NCI-H748 (cell line): ENCODE measurements around the gene GDF11.

Source experiments
- DNase-seq: peaks from one replicate; lab custom pipeline; 2025; ENCODE audit not compliant: unreplicated experiment; lab: John Stamatoyannopoulos, UW

Gene GDF11

GRCh38 chr12:55706568-55707218 is 36.2 kb upstream of the GDF11 start:
- no peak for DNase-seq

- DNase-seq = peak; percentile 59
Measured at GRCh38 chr12:55707219-55707671, 35.7 kb upstream of the GDF11 start.

- peak; percentile 95 for DNase-seq
Measured at GRCh38 chr12:55707841-55708694, 34.9 kb upstream of the GDF11 start, which contains the start of gene ITGA7. TSS of gene ITGA7 (minus strand) at chr12:55707904. CDS start at chr12:55707682, 222 bp downstream.

GRCh38 chr12:55708695-55709233 is 34.2 kb upstream of the GDF11 start:
- DNase-seq = no peak

GRCh38 chr12:55711786-55712553 is 31.0 kb upstream of the GDF11 start:
- DNase-seq = no peak

GRCh38 chr12:55712700-55713415 is 30.1 kb upstream of the GDF11 start:
- DNase-seq = no peak

GRCh38 chr12:55713721-55714120 is 29.2 kb upstream of the GDF11 start:
- DNase-seq = no peak

- no peak for DNase-seq
Measured at GRCh38 chr12:55715169-55715764, 27.7 kb upstream of the GDF11 start.

- DNase-seq = peak; percentile 97
Measured at GRCh38 chr12:55715833-55716581, 26.9 kb upstream of the GDF11 start, which contains the start of gene BLOC1S1. TSS of gene BLOC1S1 (plus strand) at chr12:55716046. CDS start at chr12:55716052, 6 bp downstream.

- no peak for DNase-seq
Measured at GRCh38 chr12:55716582-55716957, 26.4 kb upstream of the GDF11 start.

GRCh38 chr12:55717011-55718007 is 25.6 kb upstream of the GDF11 start:
- DNase-seq = no peak

- no peak for DNase-seq
Measured at GRCh38 chr12:55718015-55718414, 24.9 kb upstream of the GDF11 start.

- no peak for DNase-seq
Measured at GRCh38 chr12:55718624-55719275, 24.2 kb upstream of the GDF11 start.

- DNase-seq = no peak
Measured at GRCh38 chr12:55719371-55719770, 23.6 kb upstream of the GDF11 start.

- DNase-seq = no peak
Measured at GRCh38 chr12:55720071-55720564, 22.8 kb upstream of the GDF11 start, which contains the start of gene RDH5. TSS of gene RDH5 (plus strand) at chr12:55720393. CDS start at chr12:55721185, 792 bp downstream.

- DNase-seq = peak; percentile 52
Measured at GRCh38 chr12:55720894-55721444, 22.0 kb upstream of the GDF11 start.

- DNase-seq = no peak
Measured at GRCh38 chr12:55721601-55722213, 21.2 kb upstream of the GDF11 start.
